Measurements from ENCODE around the gene DHRS7. TPM values are rescaled to one million over a fixed set of nuclear protein-coding genes. Genes with fewer than 3 reads are reported as not detected.
A peak's percentile ranks its signal among the peaks of the same experiment; 100 is the strongest.

DHRS7 gene
- total and polyA plus RNA-seq, 8 donors = 29.4 to 65.4 (median 37.9) TPM

DNA sequence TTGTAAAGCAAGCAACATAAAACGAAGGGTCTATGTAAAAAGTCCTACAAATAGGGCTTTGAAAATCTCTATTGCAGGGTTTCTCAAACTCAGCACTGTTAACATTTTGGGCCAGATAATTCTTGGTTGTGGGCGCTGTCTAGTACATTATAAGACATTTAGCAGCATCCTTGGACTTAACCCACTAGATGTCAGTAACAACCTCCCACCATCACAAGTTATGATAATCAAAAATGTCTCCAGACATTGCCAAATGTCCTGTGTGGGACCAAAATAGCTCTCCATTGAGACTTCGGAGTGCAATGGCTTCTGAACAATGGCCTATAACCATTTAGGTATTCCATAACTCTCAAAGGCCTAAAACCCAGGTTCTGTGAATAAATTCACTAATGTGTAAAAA lies 22.9 kb upstream of the DHRS7 start:
- Histone ChIP-seq H3K27ac (no peak overlapping the region), H3K4me3 (no peak overlapping the region), H3K36me3 (no peaks in the 10 kb centered on the region), H3K9me3 (no peaks in the 10 kb centered on the region), H3K27me3 (no peaks in the 10 kb centered on the region), H3K4me1 (no peaks in the 10 kb centered on the region)
- no peak for DNase-seq
- FAIRE-seq = no peak
- TF ChIP-seq, protein P1, sequence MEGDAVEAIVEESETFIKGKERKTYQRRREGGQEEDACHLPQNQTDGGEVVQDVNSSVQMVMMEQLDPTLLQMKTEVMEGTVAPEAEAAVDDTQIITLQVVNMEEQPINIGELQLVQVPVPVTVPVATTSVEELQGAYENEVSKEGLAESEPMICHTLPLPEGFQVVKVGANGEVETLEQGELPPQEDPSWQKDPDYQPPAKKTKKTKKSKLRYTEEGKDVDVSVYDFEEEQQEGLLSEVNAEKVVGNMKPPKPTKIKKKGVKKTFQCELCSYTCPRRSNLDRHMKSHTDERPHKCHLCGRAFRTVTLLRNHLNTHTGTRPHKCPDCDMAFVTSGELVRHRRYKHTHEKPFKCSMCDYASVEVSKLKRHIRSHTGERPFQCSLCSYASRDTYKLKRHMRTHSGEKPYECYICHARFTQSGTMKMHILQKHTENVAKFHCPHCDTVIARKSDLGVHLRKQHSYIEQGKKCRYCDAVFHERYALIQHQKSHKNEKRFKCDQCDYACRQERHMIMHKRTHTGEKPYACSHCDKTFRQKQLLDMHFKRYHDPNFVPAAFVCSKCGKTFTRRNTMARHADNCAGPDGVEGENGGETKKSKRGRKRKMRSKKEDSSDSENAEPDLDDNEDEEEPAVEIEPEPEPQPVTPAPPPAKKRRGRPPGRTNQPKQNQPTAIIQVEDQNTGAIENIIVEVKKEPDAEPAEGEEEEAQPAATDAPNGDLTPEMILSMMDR (IDR thresholded peaks at IDR 0.05) = no peak
- no peak for ATAC-seq
- 51 to 56% methylated on average over 3 of the region's 3 CpGs for WGBS, 2 donors
- intact Hi-C loops (cut with DNase I) = loop anchor here in 2 of 3 donors (10.0 kb wide), 2 partner anchors 123 to 223 kb away; no protein-coding TSS in a partner anchor

DNA sequence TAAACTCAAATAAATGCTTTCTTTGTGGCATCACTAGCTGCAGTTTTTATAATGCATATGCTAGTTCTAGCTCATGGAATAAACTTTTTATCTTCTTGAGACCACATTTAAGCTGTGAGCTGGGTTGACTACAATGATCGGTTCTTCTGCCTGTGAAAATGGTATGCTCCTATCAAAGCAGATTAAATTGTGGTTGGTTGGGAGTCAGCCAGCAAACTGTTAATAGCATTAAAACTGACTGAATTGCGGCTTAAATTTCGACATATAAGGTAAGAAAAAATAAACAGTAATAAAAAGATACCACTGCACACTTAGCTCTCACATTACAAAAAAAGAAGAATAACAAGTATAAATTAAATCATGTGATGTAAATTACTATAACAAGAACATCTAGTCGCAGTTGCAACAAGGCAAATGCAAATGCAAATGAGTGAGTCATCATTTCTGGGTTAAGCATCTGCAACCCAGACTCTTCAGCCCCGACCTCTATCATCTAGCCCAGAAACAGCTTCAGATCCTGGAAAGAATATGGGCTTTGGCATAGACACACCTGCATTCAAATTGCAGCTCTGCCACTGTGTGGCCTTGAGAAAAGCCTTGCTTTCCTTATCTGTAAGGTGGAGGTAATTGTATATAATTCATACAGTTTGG lies 19.8 kb upstream of the DHRS7 start:
- Histone ChIP-seq H3K4me1 (no peaks in the 10 kb centered on the region), H3K9me3 (no peaks in the 10 kb centered on the region), H3K27me3 (no peaks in the 10 kb centered on the region), H3K36me3 (no peaks in the 10 kb centered on the region), H3K4me3 (no peak overlapping the region), H3K27ac (no peak overlapping the region)
- TF ChIP-seq, protein P1 (IDR thresholded peaks at IDR 0.05) = no peak
- DNase-seq (no peak), FAIRE-seq (no peak), ATAC-seq (no peak)
- intact Hi-C loops (cut with DNase I) = loop anchor here in 2 of 3 donors (10.0 kb wide), 2 partner anchors 120 to 220 kb away; no protein-coding TSS in a partner anchor
- 32 to 44% methylated on average over 5 of the region's 5 CpGs for WGBS, 2 donors

DNA sequence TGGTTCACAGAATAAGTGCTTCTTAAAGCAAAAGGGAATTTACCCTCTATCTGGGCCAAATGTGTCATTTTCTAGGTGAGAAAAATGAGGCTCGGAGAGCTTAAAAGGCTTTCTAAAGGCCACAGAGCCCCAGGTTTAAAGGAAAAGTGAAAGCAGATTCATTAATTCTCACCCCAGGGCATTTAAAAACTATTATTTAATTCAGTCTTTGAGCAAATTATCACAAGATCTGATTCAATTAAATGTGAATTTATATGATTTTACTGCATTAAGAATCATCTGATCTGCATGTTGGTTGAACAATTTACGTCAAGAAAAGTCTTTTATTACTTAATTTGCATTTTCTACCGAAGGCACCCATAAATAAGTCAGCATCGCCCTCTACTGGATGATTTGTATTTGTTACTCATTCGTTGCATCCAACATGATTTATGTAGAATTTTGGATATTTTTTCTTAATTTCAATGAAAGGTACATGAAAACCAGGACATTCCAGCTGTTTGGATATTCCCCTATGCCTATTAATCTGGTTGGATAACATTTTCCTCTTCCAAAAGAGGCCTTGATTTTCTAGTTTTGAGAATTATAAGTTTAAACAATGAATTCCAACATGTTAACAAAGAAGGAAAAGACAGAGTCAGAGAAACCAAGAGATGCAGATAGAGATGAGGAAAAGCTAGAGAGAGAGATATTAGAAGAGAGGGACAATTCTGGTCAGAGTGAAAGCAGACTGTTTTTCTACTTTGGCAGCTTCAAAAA lies 19.1 kb upstream of the DHRS7 start:
- intact Hi-C loops (cut with DNase I) = loop anchor here in 2 of 3 donors (10.0 kb wide), 2 partner anchors 120 to 220 kb away; no protein-coding TSS in a partner anchor
- H3K4me3 ChIP-seq = peak overlapping the region in 2 of 4 donors; percentile 23 to 31
- FAIRE-seq = peak; percentile 97
- TF ChIP-seq, protein P1 (IDR thresholded peaks at IDR 0.05) = peak in 3 of 4 donors; percentile 56 to 61 (median 59)
- WGBS, 2 donors = 0% methylated on average over 5 of the region's 5 CpGs
- no peak for DNase-seq
- no peaks in the 10 kb centered on the region for H3K27me3 ChIP-seq
- no peaks in the 10 kb centered on the region for H3K4me1 ChIP-seq
- H3K36me3 ChIP-seq = no peaks in the 10 kb centered on the region
- peak; percentile 55 to 91 (median 83) for ATAC-seq
- no peaks in the 10 kb centered on the region for H3K9me3 ChIP-seq
- peak overlapping the region in 2 of 4 donors; percentile 3 to 34 for H3K27ac ChIP-seq

DNA sequence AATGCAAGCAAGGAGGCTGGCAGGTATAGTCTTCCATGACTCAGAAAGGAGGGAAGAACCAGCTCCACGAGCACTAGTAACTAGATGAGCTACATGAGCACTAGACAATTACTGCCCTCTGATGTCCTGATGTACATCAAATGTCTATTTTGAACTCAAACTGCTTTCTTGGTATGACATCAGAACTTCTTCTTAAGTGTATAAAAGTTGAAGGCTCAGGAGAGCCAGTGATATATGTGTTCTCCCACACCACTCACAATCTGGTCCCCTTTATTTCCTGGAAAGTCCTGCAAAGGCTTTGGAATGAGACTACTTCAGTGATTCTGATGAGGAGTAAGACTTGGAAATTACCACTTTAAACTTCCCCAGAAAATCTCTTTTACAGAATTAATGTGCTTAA lies 18.5 kb upstream of the DHRS7 start:
- ATAC-seq = peak in 3 of 4 donors; percentile 28 to 70 (median 64)
- FAIRE-seq = no peak
- no peak for DNase-seq
- 35 to 69% methylated on average over 1 of the region's 1 CpG for WGBS, 2 donors
- H3K9me3 ChIP-seq = no peaks in the 10 kb centered on the region
- H3K27me3 ChIP-seq = no peaks in the 10 kb centered on the region
- H3K36me3 ChIP-seq = no peaks in the 10 kb centered on the region
- TF ChIP-seq, protein P1 (IDR thresholded peaks at IDR 0.05) = no peak
- H3K4me3 ChIP-seq = peak overlapping the region in 2 of 4 donors; percentile 23 to 31
- intact Hi-C loops (cut with DNase I) = loop anchor here in 2 of 3 donors (10.0 kb wide), 2 partner anchors 119 to 219 kb away; no protein-coding TSS in a partner anchor
- H3K4me1 ChIP-seq = no peaks in the 10 kb centered on the region
- H3K27ac ChIP-seq = peak overlapping the region in 2 of 4 donors; percentile 3 to 34

Data from pancreas (tissue), 10 donors.